Heart left ventricle (tissue), 16 donors: ENCODE results near the gene PDGFRA. TPM values are rescaled to one million over a fixed set of nuclear protein-coding genes. Genes with fewer than 3 reads are reported as not detected.

Experiments
- ATAC-seq, 4 donors: fragments of 200-7000 bp; cut with Tn5 transposase; one replicate each; pipeline ENCODE4 v1.9.1; 2020 to 2022; ENCODE audit warnings: moderate library complexity in 4 of 4, mild to moderate bottlenecking in 3 of 4, moderate number of reproducible peaks in 1 of 4
- DNase-seq, 5 donors: peaks; one replicate each; pipeline ENCODE4 v3.0.0-alpha.2; 2020
- H3K27ac ChIP-seq, 12 donors: fragments of 200-600 bp; sonication (generic) in 4 of 12; one replicate each; pipeline versions ENCODE4 v1.5.0 to v1.8.0; 2016 to 2022; ENCODE audit warnings: mild to moderate bottlenecking in 2 of 12
- H3K27me3 ChIP-seq, 9 donors: fragments of 200-600 bp; sonication (generic) in 2 of 9; one replicate each; pipeline versions ENCODE4 v1.5.1 to v1.8.0; 2016 to 2022; ENCODE audit warnings: mild to moderate bottlenecking in 3 of 9
- H3K36me3 ChIP-seq, 9 donors: fragments of 200-600 bp; sonication (generic) in 2 of 9; one replicate each; pipeline versions ENCODE4 v1.5.0 to v1.8.0; 2018 to 2022; ENCODE audit warnings: mild to moderate bottlenecking in 2 of 9
- H3K4me1 ChIP-seq, 12 donors: fragments of 200-600 bp; sonication (generic) in 4 of 12; one replicate each; pipeline versions ENCODE4 v1.5.0 to v1.8.0; 2016 to 2022; ENCODE audit warnings: mild to moderate bottlenecking in 3 of 12
- H3K4me3 ChIP-seq, 12 donors: fragments of 200-600 bp; sonication (generic) in 4 of 12; one replicate each; pipeline versions ENCODE4 v1.5.0 to v1.8.0; 2017 to 2022; ENCODE audit warnings: mild to moderate bottlenecking in 9 of 12, moderate library complexity in 4 of 12
- H3K9me3 ChIP-seq, 12 donors: fragments of 200-600 bp; sonication (generic) in 4 of 12; one replicate each; pipeline versions ENCODE4 v1.5.0 to v1.8.0; 2016 to 2022; ENCODE audit warnings: mild to moderate bottlenecking in 1 of 12
- POLR2A ChIP-seq, 2 donors: fragments of 450-650 bp; IDR thresholded peaks; one replicate each; pipeline ENCODE4 v1.6.1; 2017; ENCODE audit warnings: antibody characterized with exemption in 2 of 2, mild to moderate bottlenecking in 2 of 2, moderate library complexity in 2 of 2
- WGBS, 4 donors: extraction: QIAGEN DNeasy Blood & Tissue Kit in 2 of 4; methylation state at CpG; one replicate each; pipeline versions ENCODE4 v1.1.5 to v1.1.7; 2013 to 2018; 5-methylcytosine and 5-hydroxymethylcytosine counted together
- intact Hi-C, 10 donors: fragments of 100-400 bp; cut with DNase I; formaldehyde crosslinking; loops; one replicate each; pipeline versions ENCODE4 v1.11.1 to v1.14.2; 2022
- polyA plus RNA-seq, 2 donors: library from polyadenylated mRNA; stranded (reverse); fragments of 200-250 nt; gene quantifications; one replicate each; pipeline ENCODE4 v1.2.3, GENCODE V29; 2013
- total RNA-seq, 9 donors: library from RNA; depleted of rRNA in 2 of 9; stranded (reverse); fragments of >200 nt in 2 of 9; fragmentation: NEBNext Ultra II Directional in 3 of 9; extraction: Animal tissue kit (Norgen Biotek cat#: 25700) in 3 of 9; gene quantifications; one replicate each; pipeline versions ENCODE4 v1.1.0 to v1.2.4, GENCODE V29; 2016 to 2023
- TF ChIP-seq, protein P1 (sequence below), 12 donors: fragments of 200-600 bp; sonication (generic) in 4 of 12; IDR thresholded peaks; one replicate each; pipeline versions ENCODE4 v1.5.0 to v1.8.0; 2018 to 2022; ENCODE audit warnings: antibody characterized with exemption in 12 of 12, mild to moderate bottlenecking in 5 of 12
- donor health status: ischemic (EF 13 %, LVEDD 7.1; RV severe dilation, severe dysfunction).
- donor health status: healthy with polysubstance abuse.
- donor health status: DM: no; HTN: yes; CAD: no.
- donor health status: DM: no; HTN: no; CAD: no.
- donor health status: ischemic (EF 25% LVEDD 6.9; RV normal size, moderate dysfunction).
- donor health status: ischemic (EF 25% LVEDD 5.7; RV mildly dilated, moderate dysfunction).
- donor health status: healthy.
- donor health status: DM: yes; HTN: yes; CAD: no.
- donor health status: ischemic (EF 35%, LVEDD 5.7; RV mildly dilated, moderate dysfunction).
- donor health status: nonischemic (EF 11% LVEDD 7.7; RV severe dilation, severe dysfunction).
- donor health status: DM: yes; HTN: yes; CAD: no.
- donor health status: PGD.
- donor health status: ischemic (EF 29% LVEDD 5.4; RV normal size, mild dysfunction).
- donor health status: nonischemic (EF 23%, LVEDD 6.1; RV moderate dilation, normal function).

The PDGFRA gene
- total and polyA plus RNA-seq, 11 donors: 4.3 to 58.1 (median 18.9) TPM

GRCh38 chr4:54225598-54226403, 3.3 kb upstream of the PDGFRA start:
- H3K36me3 ChIP-seq: no peaks in the 10 kb centered on the region
- no peaks in the 10 kb centered on the region for H3K9me3 ChIP-seq
- no peak for ATAC-seq
- intact Hi-C loops: loop anchor here in 9 of 10 donors (5.0 to 10.0 kb wide), 11 partner anchors 161 to 1991 kb away; partner anchors contain the start of gene CHIC2 (in 1 of the 9)
- H3K4me3 ChIP-seq: peak overlapping the region; percentile 17 to 80 (median 52)
- H3K27me3 ChIP-seq: peaks cover 31 to 93% (median 76%) of the 10 kb centered on the region in 9 donors
- peak overlapping the region in 10 of 12 donors; percentile 25 to 89 (median 63) for H3K27ac ChIP-seq
- no peak for DNase-seq
- TF ChIP-seq POLR2A (IDR thresholded peaks at IDR 0.05): no peak
- TF ChIP-seq, protein P1, sequence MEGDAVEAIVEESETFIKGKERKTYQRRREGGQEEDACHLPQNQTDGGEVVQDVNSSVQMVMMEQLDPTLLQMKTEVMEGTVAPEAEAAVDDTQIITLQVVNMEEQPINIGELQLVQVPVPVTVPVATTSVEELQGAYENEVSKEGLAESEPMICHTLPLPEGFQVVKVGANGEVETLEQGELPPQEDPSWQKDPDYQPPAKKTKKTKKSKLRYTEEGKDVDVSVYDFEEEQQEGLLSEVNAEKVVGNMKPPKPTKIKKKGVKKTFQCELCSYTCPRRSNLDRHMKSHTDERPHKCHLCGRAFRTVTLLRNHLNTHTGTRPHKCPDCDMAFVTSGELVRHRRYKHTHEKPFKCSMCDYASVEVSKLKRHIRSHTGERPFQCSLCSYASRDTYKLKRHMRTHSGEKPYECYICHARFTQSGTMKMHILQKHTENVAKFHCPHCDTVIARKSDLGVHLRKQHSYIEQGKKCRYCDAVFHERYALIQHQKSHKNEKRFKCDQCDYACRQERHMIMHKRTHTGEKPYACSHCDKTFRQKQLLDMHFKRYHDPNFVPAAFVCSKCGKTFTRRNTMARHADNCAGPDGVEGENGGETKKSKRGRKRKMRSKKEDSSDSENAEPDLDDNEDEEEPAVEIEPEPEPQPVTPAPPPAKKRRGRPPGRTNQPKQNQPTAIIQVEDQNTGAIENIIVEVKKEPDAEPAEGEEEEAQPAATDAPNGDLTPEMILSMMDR (IDR thresholded peaks at IDR 0.05): no peak
- WGBS, 4 donors: 20 to 46% (median 26%) methylated on average over 33 of the region's 33 CpGs
- peaks cover 3 to 43% (median 32%) of the 10 kb centered on the region in 12 donors for H3K4me1 ChIP-seq

DNA sequence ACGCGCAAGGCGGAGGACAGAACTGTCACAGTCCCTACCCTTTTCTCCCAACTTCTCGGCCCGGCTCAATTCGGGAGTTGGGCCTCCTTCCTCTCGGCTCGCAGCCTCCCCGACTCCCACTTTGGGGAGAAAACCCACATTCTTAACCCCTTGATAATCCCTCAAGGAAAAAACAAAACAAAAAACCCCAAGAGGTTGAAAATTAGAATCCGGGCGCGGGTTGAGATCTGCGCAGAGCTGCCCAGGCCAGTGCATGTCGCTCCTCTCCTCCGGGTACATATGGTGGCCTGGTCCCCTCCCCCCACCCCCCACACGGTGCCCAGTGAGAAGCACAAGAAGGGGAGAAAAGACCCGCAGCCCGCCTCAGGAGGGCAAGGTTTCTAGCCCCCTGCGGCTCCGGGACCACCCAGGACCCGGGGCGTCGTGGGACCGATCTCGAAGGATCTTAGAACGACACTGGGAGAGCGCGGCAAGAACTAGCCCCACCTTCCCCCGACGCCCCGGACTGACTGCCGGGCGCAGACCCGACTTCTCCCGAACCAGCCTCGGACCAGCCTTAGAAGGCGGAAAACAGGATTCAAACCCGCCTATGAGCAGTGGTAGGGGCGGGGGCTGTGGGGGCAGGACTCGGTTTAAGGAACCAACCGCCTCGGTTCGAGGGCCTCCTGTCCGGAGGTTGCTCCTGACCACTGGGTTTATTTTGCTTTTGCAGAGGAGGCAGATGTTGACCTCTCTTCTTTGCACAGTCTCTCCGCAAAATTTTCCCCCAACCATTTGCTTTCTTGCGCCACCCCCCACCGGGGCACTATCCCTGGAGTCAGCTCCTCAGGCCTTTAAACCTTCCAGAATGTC, 2.5 kb upstream of the PDGFRA start:
- Histone ChIP-seq H3K4me3 (peak overlapping the region; percentile 17 to 80 (median 52)), H3K4me1 (peaks cover 6 to 52% (median 40%) of the 10 kb centered on the region in 12 donors), H3K27me3 (peaks cover 39 to 96% (median 84%) of the 10 kb centered on the region in 9 donors), H3K36me3 (no peaks in the 10 kb centered on the region), H3K27ac (peak overlapping the region in 11 of 12 donors; percentile 1 to 89 (median 67)), H3K9me3 (no peaks in the 10 kb centered on the region)
- WGBS, 4 donors: 6 to 21% (median 9%) methylated on average over 31 to 47 of the region's 47 CpGs
- ATAC-seq: peak; percentile 49 to 62 (median 56)
- intact Hi-C loops: loop anchor here in 9 of 10 donors (5.0 to 10.0 kb wide), 11 partner anchors 162 to 1992 kb away; partner anchors contain the start of gene CHIC2 (in 1 of the 9)
- DNase-seq: peak; percentile 52 to 79 (median 74)
- TF ChIP-seq POLR2A (IDR thresholded peaks at IDR 0.05): peak in 1 of 2 donors; percentile 67
- TF ChIP-seq, protein P1 (IDR thresholded peaks at IDR 0.05): no peak

- TF ChIP-seq POLR2A (IDR thresholded peaks at IDR 0.05): no peak
- TF ChIP-seq, protein P1 (IDR thresholded peaks at IDR 0.05): no peak
- Histone ChIP-seq H3K27me3 (peaks cover 47 to 97% (median 87%) of the 10 kb centered on the region in 9 donors), H3K4me3 (peak overlapping the region in 11 of 12 donors; percentile 26 to 80 (median 53)), H3K4me1 (peaks cover 6 to 60% (median 47%) of the 10 kb centered on the region in 12 donors), H3K27ac (peak overlapping the region in 11 of 12 donors; percentile 1 to 89 (median 68)), H3K36me3 (no peaks in the 10 kb centered on the region), H3K9me3 (no peaks in the 10 kb centered on the region)
- DNase-seq (peak in 1 of 5 donors; percentile 56), ATAC-seq (peak in 3 of 4 donors; percentile 25 to 39 (median 35))
- intact Hi-C loops: loop anchor here in 9 of 10 donors (5.0 to 10.0 kb wide), 11 partner anchors 163 to 1993 kb away; partner anchors contain the start of gene CHIC2 (in 1 of the 9)
- 1 to 3% (median 2%) methylated on average over 34 to 36 of the region's 36 CpGs for WGBS, 4 donors
Measured at GRCh38 chr4:54227256-54228055, 1.6 kb upstream of the PDGFRA start.
